Measurements from ENCODE around the gene GNPDA1.

The GNPDA1 gene

DNA sequence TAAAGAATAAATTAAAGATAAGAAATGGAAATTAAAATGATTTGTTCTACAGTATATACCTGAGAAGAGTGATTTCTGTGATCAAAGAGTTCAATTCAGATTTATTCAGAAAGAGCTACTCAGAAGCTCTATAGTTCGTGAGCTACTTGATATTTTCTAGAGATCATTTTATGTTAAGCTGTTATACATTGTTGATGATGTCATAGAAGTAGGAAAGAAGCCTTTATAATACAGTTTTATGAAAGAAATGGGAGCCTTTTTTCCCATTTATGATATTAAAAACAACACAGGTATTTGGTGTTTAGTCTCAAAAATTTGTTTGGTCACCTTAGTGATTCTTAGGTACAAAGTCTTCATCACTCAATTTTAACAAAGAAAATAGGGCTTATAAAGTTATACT is 23.1 kb downstream of the GNPDA1 start:
- no peak for DNase-seq

DNA sequence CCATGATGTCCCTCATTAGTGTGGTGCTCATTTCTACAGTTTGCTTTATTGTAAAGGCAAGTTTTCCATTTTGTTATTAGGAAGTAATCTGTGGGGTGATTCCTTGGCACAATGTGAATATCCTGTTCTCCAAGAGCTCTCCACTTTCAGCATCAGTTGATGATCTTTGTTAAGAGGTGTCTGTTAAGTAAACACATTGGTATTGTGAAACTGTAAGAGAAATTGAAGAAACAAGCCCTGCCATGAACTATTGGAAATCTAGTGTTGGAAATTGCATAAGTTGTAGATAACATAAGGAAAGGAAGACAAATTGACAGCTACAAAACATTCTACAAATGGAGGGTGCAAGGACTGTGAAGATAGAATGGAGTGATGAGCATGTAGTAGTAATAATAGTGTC is 26.8 kb downstream of the GNPDA1 start:
- DNase-seq: no peak

DNA sequence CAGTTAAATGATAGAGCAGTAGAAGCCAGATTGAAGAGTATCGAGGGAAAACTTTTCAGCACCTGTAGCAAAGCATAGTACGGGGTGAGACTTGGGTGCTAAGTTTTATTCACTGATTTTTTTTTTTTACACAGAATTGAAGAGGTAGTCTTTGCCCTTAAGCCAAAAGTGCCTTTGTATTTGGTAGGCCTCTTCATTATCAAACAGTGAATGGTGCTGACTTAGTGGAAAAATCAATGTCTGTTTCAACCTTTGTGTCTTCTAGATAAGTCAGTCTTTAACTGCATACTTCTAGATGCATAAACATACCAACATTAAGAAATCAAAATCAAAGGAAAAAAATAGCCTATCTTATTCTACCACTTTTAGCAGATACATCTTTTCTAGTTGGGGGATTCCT is 30.2 kb downstream of the GNPDA1 start:
- DNase-seq: no peak

- no peak for DNase-seq
These were observed 34.4 kb downstream of the GNPDA1 start for GRCh38 chr5:141978389-141978788.

GRCh38 chr5:141976176-141976575 is 36.7 kb downstream of the GNPDA1 start:
- DNase-seq: no peak

- no peak for DNase-seq
These were observed 38.8 kb downstream of the GNPDA1 start for GRCh38 chr5:141973871-141974595.

GRCh38 chr5:141969783-141970771 is 42.8 kb downstream of the GNPDA1 start:
- DNase-seq: no peak

GRCh38 chr5:141968914-141969608 is 43.8 kb downstream of the GNPDA1 start, which contains the start of gene RNF14:
RNF14 (plus strand) TSS chr5:141969105; CDS start chr5:141973589, 4,484 bp downstream.
- DNase-seq: peak; percentile 93

GRCh38 chr5:141966963-141967333 is 45.9 kb downstream of the GNPDA1 start:
- DNase-seq: no peak

- no peak for DNase-seq
These were observed 46.4 kb downstream of the GNPDA1 start for GRCh38 chr5:141966275-141966962.

DNA sequence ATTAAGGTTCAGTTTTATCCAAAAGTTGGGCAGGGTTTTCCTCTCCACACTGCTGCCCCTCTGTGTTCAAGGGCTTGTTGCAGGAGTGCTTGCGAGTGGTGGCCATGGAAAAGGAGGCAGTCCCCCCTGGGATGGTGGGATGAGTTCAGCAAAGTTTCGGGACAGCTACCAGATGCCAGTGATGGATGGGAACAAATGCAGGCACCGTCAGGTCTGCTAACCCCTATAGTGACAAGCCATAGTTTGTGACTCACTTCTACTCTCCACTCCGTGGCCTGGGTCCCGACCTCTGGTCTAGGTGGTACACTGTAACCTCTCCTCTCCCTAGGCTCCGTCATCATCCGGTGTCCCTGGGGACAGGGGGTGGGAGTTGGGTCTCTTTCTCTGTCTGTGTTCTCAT is 47.8 kb downstream of the GNPDA1 start:
- no peak for DNase-seq

DNA sequence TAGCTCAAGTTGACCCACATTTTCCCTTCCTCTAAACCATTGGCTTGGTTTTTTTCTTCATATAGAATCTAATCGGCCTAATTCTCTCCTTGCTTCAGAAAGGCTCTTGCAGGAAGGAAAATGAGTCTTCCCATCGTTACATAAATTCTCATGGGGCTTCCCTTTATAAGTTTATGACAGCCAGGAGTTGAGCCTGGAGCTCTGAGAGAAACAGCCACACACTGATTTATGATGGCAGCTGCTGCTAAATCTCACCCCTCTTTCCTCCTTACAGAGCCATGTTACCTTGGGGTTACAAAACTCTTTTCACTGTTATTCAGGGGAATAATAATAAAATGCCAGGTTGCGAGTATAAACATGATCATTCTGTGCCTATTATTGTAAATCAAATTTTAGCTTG is 49.1 kb downstream of the GNPDA1 start:
- no peak for DNase-seq

DNA sequence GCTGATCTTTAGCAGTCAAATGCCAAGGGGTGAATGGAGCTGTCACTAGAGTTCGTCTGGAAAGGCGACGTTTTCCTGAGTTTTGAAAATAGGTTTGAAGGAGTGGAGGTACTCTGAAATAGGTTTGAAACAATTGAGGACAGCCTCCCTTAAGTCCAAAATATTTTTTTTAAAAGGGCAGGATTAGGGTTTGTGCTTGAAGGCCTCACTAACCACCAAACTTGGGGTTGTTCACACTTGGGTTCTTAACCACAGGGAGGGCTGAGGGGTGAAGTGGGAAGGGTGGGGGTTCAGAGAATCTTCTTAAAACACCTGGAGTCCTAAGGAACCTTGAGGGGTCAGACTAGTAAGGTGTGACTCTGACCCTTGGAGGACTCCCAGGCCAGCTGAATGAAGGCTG is 51.4 kb downstream of the GNPDA1 start:
- no peak for DNase-seq

- DNase-seq: peak; percentile 71
These were observed 52.1 kb downstream of the GNPDA1 start for GRCh38 chr5:141960449-141961323.

- DNase-seq: no peak
These were observed 52.8 kb downstream of the GNPDA1 start for GRCh38 chr5:141960018-141960417.

DNA sequence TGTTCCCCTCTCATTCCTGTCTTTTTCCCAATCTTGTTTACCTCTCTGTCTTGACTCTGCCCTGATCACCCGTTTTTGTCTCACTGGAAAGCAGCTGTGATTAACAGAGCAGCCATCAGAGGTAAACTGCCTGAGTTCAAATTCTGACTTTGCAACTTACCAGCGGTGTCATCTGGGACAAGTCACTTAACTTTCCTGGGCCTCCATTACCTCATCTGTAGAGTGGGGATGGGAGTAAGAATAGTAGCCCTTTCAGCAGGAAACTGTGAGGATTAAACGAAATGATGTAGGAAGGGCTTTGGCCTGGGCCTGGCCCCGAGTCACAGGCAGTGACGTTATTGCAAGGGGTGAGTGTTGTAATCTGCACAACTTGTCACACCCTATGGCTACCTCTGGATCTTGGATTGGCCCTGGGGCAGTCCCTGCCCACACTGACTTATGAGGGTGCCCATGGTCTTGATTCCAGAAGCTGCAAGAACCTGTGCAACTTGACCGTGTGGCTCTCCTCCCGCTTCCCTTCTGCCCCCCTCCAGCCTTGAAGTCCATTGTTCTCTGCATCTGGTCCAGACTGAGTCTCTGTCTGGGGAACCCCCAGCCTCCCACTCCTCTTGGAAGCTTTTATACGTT is 54.2 kb downstream of the GNPDA1 start:
- DNase-seq: no peak

DNA sequence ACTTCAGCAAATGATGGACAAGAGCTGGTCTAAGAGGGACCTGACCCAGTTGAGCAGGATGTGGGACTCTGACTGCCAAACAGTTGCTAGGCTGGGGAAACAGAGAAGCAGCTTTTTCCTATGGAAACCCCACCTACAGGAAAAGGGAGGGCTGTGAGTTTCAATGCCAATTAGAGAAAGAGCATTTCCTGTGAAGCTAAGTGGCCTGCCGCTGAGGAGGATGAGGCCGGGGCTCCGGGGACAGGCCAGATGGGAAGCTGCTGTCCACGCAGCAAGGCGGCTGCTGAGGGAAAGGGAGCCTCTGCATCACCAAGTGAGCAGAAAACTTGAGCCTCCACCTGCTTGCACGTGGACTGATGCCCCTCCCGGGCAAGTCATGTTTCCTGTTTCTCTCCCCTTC is 54.7 kb downstream of the GNPDA1 start, which contains the start of gene PCDH12:
TSS of gene PCDH12 (minus strand) at position 90 of the 400 bp plus-strand sequence. CDS start 351 bp downstream, outside the sequence.
- DNase-seq: no peak

DNA sequence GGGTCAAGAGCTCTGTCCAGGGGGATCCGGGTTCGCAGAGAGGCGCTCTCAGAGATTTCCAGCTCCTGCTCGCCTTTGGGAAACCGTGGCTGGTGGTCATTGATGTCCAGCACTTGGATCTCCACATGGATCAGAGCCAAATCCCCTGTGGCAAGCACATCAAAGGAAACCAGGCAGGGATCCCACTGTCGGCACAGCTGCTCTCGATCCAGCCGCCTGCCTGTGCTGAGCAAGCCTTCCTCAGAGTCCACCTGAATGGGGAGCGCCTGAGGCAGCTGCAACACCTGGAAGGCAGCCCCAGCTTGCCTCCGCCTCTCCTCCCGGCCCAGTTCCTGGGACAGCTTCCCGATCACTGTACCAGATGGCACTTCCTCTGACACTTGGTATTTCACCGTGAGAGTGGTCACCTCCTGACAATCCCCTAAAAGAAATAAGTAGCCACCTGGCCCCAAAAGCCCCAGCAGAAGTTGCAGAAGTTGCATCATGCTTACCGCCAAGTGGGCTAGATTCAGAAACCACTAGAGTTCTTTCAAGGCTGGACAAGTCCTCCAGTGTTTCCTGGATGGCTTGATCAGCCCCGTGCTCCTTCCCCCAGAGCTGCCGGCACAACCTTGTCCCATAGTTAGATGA is 55.3 kb downstream of the GNPDA1 start:
- DNase-seq: no peak

DNA sequence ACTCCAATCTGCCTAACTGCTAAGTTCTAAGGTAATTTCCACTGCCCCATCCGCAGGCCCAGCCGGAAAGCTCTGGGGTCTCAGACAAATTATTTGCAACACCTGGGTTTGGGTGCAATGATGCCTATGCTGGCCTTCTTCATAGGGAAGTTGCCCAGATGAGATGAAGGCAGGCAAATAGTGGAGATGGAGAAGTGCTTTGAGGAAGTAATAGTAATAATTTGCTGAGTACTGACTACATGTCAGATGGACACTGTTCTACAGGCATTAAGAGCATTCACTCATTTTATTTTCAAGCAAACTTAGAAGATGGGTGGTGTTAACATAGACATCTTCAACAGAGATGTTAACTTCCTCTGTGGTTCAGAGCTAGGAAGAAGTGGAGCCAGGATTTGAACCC is 58.6 kb downstream of the GNPDA1 start:
- no peak for DNase-seq

GRCh38 chr5:141952020-141952419 is 60.8 kb downstream of the GNPDA1 start:
- DNase-seq: no peak
